ENCODE data around the gene SOBP. TPM values are rescaled to one million over a fixed set of nuclear protein-coding genes. Genes with fewer than 3 reads are reported as not detected.

The SOBP gene
- total and polyA plus RNA-seq, 2 donors (not counting 3 experiments of a cell fraction or from before 2014, with no cell fraction given): 0.35 to 6.6 TPM

GRCh38 chr6:107547451-107547840 lies 57.5 kb downstream of the SOBP start:
- no peaks in the 10 kb centered on the region for H3K4me1 ChIP-seq (ENCODE audit: control insufficient read depth, extremely low read depth, insufficient read depth, low read length)
- BruUV-seq (replicated peaks): no TSS peak
- dilution Hi-C loops (cut with MboI; ENCODE audit: extremely low pct_ligation_motif_present, low sequenced_read_pairs): no loop called here
- H3K27me3 ChIP-seq (ENCODE audit: control insufficient read depth in 2 of 2, insufficient read depth in 2 of 2, low read length in 2 of 2): no peaks in the 10 kb centered on the region
- DNase-seq (ENCODE audit: low read depth, low spot score) (no peak), FAIRE-seq (no peak)
- H3K9me3 ChIP-seq (replicated peaks; ENCODE audit: control insufficient read depth, insufficient read depth, low read length): no peaks in the 10 kb centered on the region
- H3K79me2 ChIP-seq (ENCODE audit: control insufficient read depth, insufficient read depth, low read length): no peaks in the 10 kb centered on the region
- H3K36me3 ChIP-seq (ENCODE audit: control insufficient read depth in 2 of 2, extremely low read depth in 1 of 2, insufficient read depth in 2 of 2, low read length in 2 of 2): no peaks in the 10 kb centered on the region
- H3K27ac ChIP-seq (ENCODE audit: insufficient read depth, low read depth, low read length): no peak overlapping the region
- H3K4me3 ChIP-seq (replicated peaks in 1 of 3; ENCODE audit: insufficient read depth in 1 of 3, low read depth in 1 of 3, low read length in 3 of 3): no peak overlapping the region
- TF ChIP-seq POLR2A (IDR thresholded peaks at IDR 0.05; ENCODE audit: low read depth, low read length) (no peak), MYC (IDR thresholded peaks at IDR 0.05; ENCODE audit: low read depth, low read length) (no peak), FOS (IDR thresholded peaks at IDR 0.05; ENCODE audit: borderline replicate concordance, insufficient read depth, low read length) (no peak), CTCF (IDR thresholded peaks at IDR 0.05; ENCODE audit: extremely low read depth in 1 of 2, insufficient read depth in 1 of 2, low read depth in 1 of 2, low read length in 2 of 2) (no peak)
- TF ChIP-seq, protein P1, sequence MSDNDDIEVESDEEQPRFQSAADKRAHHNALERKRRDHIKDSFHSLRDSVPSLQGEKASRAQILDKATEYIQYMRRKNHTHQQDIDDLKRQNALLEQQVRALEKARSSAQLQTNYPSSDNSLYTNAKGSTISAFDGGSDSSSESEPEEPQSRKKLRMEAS (IDR thresholded peaks at IDR 0.05; ENCODE audit: insufficient read depth, insufficient read length): no peak
- no peak overlapping the region for H3K9ac ChIP-seq (replicated peaks; ENCODE audit: extremely low read depth, insufficient read depth, low read length)
- no peaks in the 10 kb centered on the region for H3K9me1 ChIP-seq (replicated peaks; ENCODE audit: control insufficient read depth, extremely low read depth, insufficient read depth, low read length)
- ChIA-PET CTCF (no interaction called here), POLR2A (no interaction called here)
- intact Hi-C loops (cut with micrococcal nuclease): no loop called here
- H2AFZ ChIP-seq (ENCODE audit: low read depth, low read length): no peak overlapping the region
- no peak overlapping the region for H3K4me2 ChIP-seq (ENCODE audit: insufficient read depth, low read length)
- H4K20me1 ChIP-seq (replicated peaks; ENCODE audit: control insufficient read depth, extremely low read depth, insufficient read depth, low read length): no peaks in the 10 kb centered on the region

DNA sequence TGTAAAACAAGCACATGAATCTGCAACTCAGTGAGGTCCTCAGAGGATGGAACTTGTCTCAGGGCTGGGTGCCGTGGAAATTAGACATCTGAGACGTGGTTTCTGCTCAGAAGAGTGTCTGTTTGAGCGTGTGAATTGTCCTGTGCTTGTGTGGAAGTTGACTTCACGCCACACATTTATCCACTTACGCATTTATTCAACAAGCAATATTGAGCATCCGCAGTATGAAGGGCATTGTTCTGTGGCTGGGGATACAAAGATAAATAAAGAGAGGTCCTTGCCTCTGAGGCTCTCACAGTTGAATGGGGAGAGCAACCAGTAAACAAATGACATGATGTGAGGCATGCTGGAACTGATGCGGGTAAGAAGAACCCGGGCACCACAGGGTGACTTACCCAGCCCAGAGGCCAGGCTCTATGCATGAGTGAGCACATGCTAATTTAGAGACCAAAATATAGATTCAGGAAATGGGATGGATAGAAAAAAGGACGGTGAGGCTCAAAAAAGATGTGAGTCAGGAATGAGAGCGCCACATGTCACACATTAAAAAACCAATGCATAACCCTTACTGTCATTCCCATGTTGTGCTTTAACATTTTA lies 60.4 kb downstream of the SOBP start:
- Histone ChIP-seq H3K9me3 (replicated peaks; ENCODE audit: control insufficient read depth, insufficient read depth, low read length) (no peaks in the 10 kb centered on the region), H3K9ac (replicated peaks; ENCODE audit: extremely low read depth, insufficient read depth, low read length) (no peak overlapping the region), H2AFZ (ENCODE audit: low read depth, low read length) (no peak overlapping the region), H3K4me1 (ENCODE audit: control insufficient read depth, extremely low read depth, insufficient read depth, low read length) (no peaks in the 10 kb centered on the region), H3K27ac (ENCODE audit: insufficient read depth, low read depth, low read length) (no peak overlapping the region), H3K36me3 (ENCODE audit: control insufficient read depth in 2 of 2, extremely low read depth in 1 of 2, insufficient read depth in 2 of 2, low read length in 2 of 2) (no peaks in the 10 kb centered on the region), H4K20me1 (replicated peaks; ENCODE audit: control insufficient read depth, extremely low read depth, insufficient read depth, low read length) (no peaks in the 10 kb centered on the region), H3K27me3 (ENCODE audit: control insufficient read depth in 2 of 2, insufficient read depth in 2 of 2, low read length in 2 of 2) (no peaks in the 10 kb centered on the region), H3K4me3 (replicated peaks in 1 of 3; ENCODE audit: insufficient read depth in 1 of 3, low read depth in 1 of 3, low read length in 3 of 3) (no peak overlapping the region), H3K79me2 (ENCODE audit: control insufficient read depth, insufficient read depth, low read length) (no peaks in the 10 kb centered on the region), H3K9me1 (replicated peaks; ENCODE audit: control insufficient read depth, extremely low read depth, insufficient read depth, low read length) (no peaks in the 10 kb centered on the region), H3K4me2 (ENCODE audit: insufficient read depth, low read length) (no peak overlapping the region)
- BruUV-seq (replicated peaks): no TSS peak
- FAIRE-seq (no peak), DNase-seq (ENCODE audit: low read depth, low spot score) (no peak)
- dilution Hi-C loops (cut with MboI; ENCODE audit: extremely low pct_ligation_motif_present, low sequenced_read_pairs) (no loop called here), intact Hi-C loops (cut with micrococcal nuclease) (no loop called here)
- TF ChIP-seq CTCF (IDR thresholded peaks at IDR 0.05; ENCODE audit: extremely low read depth in 1 of 2, insufficient read depth in 1 of 2, low read depth in 1 of 2, low read length in 2 of 2): no peak
- ChIA-PET POLR2A (no interaction called here), CTCF (no interaction called here)
